Measurements from ENCODE around the gene GRM7. TPM values are rescaled to one million over a fixed set of nuclear protein-coding genes. Genes with fewer than 3 reads are reported as not detected.

GRM7 gene
- total RNA-seq, 1 donor from 2014 or later, result 0.06 TPM

DNA sequence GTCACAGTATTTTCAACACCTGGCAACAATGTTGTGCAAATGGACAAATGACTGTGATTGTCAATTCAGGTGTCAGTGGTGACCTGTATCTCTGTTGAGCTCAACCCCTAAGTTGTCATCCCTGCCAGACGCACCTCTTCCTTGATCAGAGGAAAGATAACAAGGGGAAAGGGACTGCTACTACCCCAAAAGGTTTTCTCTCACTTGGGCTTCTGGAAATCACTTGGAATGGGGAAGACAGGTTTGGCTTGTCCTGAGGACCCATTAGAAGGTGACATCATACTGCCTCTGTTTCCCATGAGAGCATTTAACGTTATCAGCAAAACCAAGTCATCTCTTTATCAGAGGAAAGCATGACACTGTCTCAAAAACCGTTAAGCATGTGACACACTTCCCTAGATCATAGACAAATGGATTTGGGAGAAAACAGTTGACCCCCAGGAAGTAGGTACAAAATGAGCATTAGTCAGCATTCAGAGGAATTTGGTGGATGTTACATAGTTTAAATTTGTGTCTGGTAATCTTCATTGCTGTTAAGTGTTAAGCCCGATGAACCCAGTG lies 769.5 kb downstream of the GRM7 start:
- DNase-seq (ENCODE audit: extremely low read depth, low read depth, low spot score), result peak; percentile 20

DNA sequence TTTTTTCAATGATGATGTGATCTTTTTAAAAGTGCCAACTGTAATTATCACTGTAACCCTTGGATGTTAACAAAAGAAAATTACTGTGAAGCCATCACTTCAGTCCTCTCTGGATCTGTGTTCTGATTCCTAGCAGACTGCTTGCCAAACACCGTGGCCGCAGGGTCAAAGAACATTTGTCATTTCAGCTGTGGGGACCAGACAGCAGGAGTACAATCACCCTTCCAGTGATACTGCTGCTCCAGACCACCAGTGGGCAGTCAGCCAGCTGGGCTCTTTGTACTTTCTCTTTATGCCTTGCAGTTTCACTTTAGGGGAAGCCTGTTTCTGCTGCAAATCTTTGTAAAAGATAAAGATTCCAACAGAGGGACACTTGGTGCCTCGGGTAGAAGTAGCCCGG lies 770.0 kb downstream of the GRM7 start:
- DNase-seq (ENCODE audit: extremely low read depth, low read depth, low spot score), result peak; percentile 12

GRCh38 chr3:7632305-7632704 lies 771.4 kb downstream of the GRM7 start:
- DNase-seq (ENCODE audit: extremely low read depth, low read depth, low spot score), result no peak

DNA sequence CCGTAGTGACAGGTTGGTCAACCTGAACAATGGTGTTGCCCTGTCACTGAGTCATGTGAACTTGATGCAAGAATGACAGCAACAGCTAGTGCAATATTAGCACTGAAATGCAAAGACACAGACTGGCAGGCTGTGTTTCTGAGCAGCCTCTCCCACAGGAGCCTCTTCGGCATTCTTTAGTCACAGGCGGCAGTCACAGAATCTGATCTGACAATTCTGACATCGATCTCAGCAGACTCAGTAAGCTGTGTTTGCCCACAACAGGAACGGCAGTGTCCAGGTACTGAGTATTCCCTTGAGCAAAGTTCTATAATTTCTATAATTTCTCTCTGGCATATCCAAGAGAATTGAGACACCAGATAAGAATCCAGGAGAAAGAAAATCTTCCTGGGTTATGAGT lies 776.8 kb downstream of the GRM7 start:
- DNase-seq (ENCODE audit: extremely low read depth, low read depth, low spot score), result no peak

GRCh38 chr3:7638103-7638502 lies 777.2 kb downstream of the GRM7 start:
- no peak for DNase-seq (ENCODE audit: extremely low read depth, low read depth, low spot score)

GRCh38 chr3:7640787-7641186 lies 779.9 kb downstream of the GRM7 start:
- DNase-seq (ENCODE audit: extremely low read depth, low read depth, low spot score), result no peak

- no peak for DNase-seq (ENCODE audit: extremely low read depth, low read depth, low spot score)
Observed at GRCh38 chr3:7646851-7647250, 785.9 kb downstream of the GRM7 start.

GRCh38 chr3:7650466-7650865 lies 789.6 kb downstream of the GRM7 start:
- no peak for DNase-seq (ENCODE audit: extremely low read depth, low read depth, low spot score)

DNA sequence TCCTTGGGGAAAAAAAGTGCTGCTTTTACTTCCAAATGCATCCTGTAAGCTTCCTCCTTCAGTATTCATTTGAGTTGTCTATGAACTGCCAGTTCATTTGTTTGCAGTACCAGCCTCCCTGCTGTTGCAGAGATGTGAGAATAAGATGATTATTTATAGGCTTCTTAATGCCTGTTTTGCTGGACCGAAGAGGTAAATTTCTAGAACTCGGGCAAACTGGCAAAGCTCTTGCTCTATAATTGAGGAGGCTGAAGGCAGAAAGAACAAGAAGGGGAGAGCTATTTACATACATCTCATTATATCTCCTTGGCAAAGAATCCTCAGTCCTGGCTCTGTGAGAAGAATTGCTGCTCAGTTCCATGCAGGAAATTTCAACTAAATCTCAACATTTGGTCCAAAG lies 790.4 kb downstream of the GRM7 start:
- no peak for DNase-seq (ENCODE audit: extremely low read depth, low read depth, low spot score)

DNA sequence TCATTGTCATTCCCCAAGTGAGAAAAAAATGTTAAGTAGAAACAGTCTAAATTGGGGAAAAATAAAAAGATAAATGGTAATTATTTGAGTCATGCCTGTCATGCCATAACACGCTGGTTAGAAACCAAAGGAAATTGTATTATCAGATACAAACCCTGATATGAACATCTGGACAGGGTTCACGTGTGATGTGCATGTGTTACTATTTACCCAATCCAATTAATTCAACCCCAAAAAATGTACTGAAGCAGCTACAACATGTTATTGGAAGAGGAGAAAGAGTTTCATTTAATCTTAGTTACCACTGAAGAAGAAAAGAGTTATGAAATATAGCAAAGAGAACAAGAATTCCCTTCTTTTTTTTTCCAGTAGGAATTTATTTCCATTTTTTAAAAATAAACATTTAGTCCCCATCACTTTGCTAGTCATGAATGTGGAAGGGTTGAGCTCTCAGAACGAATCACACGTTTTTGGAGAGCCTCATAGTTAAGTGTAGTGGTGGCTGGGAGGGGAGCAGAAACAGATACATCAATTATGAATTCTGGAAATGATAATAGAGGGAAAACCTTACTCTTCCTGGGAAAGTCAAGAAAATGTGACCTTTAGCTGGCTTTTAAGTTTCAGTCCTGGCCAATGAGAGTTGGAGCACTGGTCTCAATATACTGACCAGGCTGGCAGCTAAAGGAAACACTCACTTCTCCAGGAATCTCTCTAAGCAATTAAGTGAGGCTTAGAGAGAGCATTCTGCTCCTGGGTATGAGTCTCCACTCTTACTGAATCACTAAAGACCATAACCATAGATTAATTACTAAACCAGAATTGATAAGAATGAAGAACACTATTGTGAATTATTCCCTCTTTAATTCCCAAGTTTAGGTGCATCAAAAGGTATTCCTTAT lies 796.5 kb downstream of the GRM7 start:
- no peak for DNase-seq (ENCODE audit: extremely low read depth, low read depth, low spot score)

- DNase-seq (ENCODE audit: extremely low read depth, low read depth, low spot score), result no peak
Observed at GRCh38 chr3:7658294-7658693, 797.4 kb downstream of the GRM7 start.

DNA sequence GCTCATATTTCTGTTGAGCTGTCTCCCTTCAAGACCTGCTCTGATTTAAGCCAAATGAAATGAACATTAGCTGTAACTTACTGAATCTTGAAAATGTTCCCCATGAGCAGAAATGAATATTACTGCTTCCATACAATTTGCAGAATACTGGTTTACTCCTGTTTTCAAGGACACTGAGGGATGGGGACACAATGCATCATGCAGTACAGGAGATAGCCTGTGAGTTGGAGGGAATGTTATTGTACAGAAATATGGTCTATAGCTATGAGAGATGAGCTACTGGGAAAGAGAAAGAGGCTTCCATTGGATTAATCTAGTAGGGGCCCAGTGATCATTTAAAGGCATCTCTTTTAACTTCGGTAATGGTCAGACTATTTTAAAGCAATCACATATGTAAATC lies 798.2 kb downstream of the GRM7 start:
- DNase-seq (ENCODE audit: extremely low read depth, low read depth, low spot score), result no peak

DNA sequence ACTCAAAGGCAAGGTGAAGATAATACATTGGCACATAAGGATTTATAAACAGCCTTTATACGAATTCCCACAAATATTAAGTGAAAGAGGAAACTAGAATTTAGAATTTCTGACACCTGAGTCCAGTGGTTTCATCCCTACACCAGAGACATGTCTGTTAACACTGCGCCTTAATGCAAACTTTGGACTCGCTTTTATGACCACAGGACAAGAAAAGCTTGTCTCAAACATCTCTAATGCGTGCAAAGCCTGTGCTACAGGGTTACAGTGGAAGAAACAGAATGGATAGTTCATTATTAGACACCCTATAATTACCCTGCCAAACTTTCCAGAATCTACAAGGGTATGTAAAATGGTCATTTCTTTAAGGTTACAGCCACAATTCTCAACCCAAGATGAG lies 802.9 kb downstream of the GRM7 start:
- DNase-seq (ENCODE audit: extremely low read depth, low read depth, low spot score), result no peak

- DNase-seq (ENCODE audit: extremely low read depth, low read depth, low spot score), result no peak
Observed at GRCh38 chr3:7667774-7668173, 806.9 kb downstream of the GRM7 start.

- DNase-seq (ENCODE audit: extremely low read depth, low read depth, low spot score), result no peak
Observed at GRCh38 chr3:7669641-7670040, 808.7 kb downstream of the GRM7 start.

GRCh38 chr3:7678521-7678920 lies 817.6 kb downstream of the GRM7 start:
- DNase-seq (ENCODE audit: extremely low read depth, low read depth, low spot score), result no peak

GRCh38 chr3:7682822-7683229 lies 821.9 kb downstream of the GRM7 start:
- DNase-seq (ENCODE audit: extremely low read depth, low read depth, low spot score), result peak; percentile 95

GRCh38 chr3:7683426-7683825 lies 822.5 kb downstream of the GRM7 start:
- no peak for DNase-seq (ENCODE audit: extremely low read depth, low read depth, low spot score)

GRCh38 chr3:7684182-7684715 lies 823.3 kb downstream of the GRM7 start:
- DNase-seq (ENCODE audit: extremely low read depth, low read depth, low spot score), result no peak

DNA sequence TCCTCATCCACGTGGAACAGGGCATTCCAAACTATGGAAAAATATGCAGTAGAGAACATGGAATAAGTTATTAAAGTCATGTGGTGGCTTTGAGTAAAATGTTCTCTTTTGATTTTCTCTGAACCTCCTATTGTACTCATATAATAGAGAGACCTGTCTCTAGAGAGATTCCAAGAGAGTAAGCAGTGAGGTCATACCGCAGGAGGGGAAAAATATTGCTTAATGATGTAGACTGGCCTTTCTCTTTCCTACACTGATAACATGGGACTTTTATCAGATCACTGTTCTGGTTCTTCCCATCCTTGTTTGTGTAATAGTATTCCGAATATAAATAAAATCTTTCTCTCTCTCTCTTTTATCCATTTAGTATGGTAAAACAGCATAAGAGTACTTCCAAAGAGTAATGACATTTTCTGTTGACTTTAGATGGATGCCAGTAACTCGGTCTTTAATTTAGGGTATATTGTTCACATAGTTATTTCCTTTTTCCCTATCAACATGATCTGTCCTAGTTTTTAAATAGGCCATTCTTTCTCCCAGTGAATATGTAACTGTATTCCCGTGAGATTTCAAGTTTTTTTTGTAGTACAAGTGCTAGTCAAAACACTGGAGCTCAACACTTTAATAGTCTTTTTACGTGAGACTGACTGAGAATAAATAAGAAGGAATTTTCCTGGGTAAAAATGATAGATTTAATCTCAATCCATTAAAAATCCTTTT lies 826.7 kb downstream of the GRM7 start:
- DNase-seq (ENCODE audit: extremely low read depth, low read depth, low spot score), result no peak

- DNase-seq (ENCODE audit: extremely low read depth, low read depth, low spot score), result no peak
Observed at GRCh38 chr3:7692866-7693265, 832.0 kb downstream of the GRM7 start.

GRCh38 chr3:7693976-7694375 lies 833.1 kb downstream of the GRM7 start:
- no peak for DNase-seq (ENCODE audit: extremely low read depth, low read depth, low spot score)

Measured in glomerular endothelial cell (primary cell).